Fibroblast of peridontal ligament (primary cell): ENCODE data around the gene CA7.
"Not testable (repeated sequence)": the region's sequence is repeated elsewhere in the genome, so short reads cannot be mapped to it uniquely, and the experiment has no call there.

ENCODE experiments used
- DNase-seq: peaks from one replicate; pipeline ENCODE4 v3.0.0-alpha.2; 2010; ENCODE audit errors: extremely low read depth

CA7 gene

GRCh38 chr16:66846831-66847230 is 2.6 kb downstream of the CA7 start:
- DNase-seq, result no peak

- no peak for DNase-seq
Observed at GRCh38 chr16:66847533-66848067, 3.4 kb downstream of the CA7 start.

GRCh38 chr16:66848172-66848571 is 4.0 kb downstream of the CA7 start:
- DNase-seq, result no peak

GRCh38 chr16:66849021-66849420 is 4.8 kb downstream of the CA7 start:
- DNase-seq, result no peak

- no peak for DNase-seq
Observed at GRCh38 chr16:66849549-66849948, 5.3 kb downstream of the CA7 start.

GRCh38 chr16:66850115-66850815 is 6.1 kb downstream of the CA7 start:
- DNase-seq, result no peak

- DNase-seq, result no peak
Observed at GRCh38 chr16:66851166-66851964, 7.2 kb downstream of the CA7 start.

GRCh38 chr16:66853261-66854139 is 9.3 kb downstream of the CA7 start:
- DNase-seq, result no peak

GRCh38 chr16:66856184-66856730 is 12.0 kb downstream of the CA7 start:
- DNase-seq, result no peak

GRCh38 chr16:66856801-66857200 is 12.6 kb downstream of the CA7 start:
- DNase-seq, result no peak

- DNase-seq, result no peak
Observed at GRCh38 chr16:66857437-66857836, 13.2 kb downstream of the CA7 start.

GRCh38 chr16:66858740-66859396 is 14.7 kb downstream of the CA7 start:
- DNase-seq, result peak; percentile 18

GRCh38 chr16:66859397-66860068 is 15.3 kb downstream of the CA7 start:
- DNase-seq, result no peak

- DNase-seq, result no peak
Observed at GRCh38 chr16:66862023-66862520, 17.9 kb downstream of the CA7 start.

- no peak for DNase-seq
Observed at GRCh38 chr16:66863707-66864106, 19.5 kb downstream of the CA7 start.

GRCh38 chr16:66869424-66869823 is 25.2 kb downstream of the CA7 start:
- DNase-seq, result no peak

- DNase-seq, result not testable (repeated sequence)
Observed at GRCh38 chr16:66871363-66871762, 27.1 kb downstream of the CA7 start.

GRCh38 chr16:66871840-66872239 is 27.6 kb downstream of the CA7 start:
- no peak for DNase-seq

- no peak for DNase-seq
Observed at GRCh38 chr16:66872559-66872942, 28.3 kb downstream of the CA7 start.

- peak; percentile 97 for DNase-seq
Observed at GRCh38 chr16:66872943-66873684, 28.9 kb downstream of the CA7 start.
